HepG2 (cell line): ENCODE measurements around the gene CSNK1D. TPM values are rescaled to one million over a fixed set of nuclear protein-coding genes. Genes with fewer than 3 reads are reported as not detected.

Source experiments
- AGO1 ChIP-seq: fragments of 200-400 bp; formaldehyde crosslinking; IDR thresholded peaks from 2 replicates; pipeline ENCODE4 v1.6.1; 2017; ENCODE audit warnings: mild to moderate bottlenecking, low read depth, low read length, moderate library complexity; ENCODE audit not compliant: poor library complexity, severe bottlenecking
- ATF6 ChIP-seq: sonication (generic); formaldehyde crosslinking; conservative IDR thresholded peaks from 2 replicates; pipeline ENCODE4 v1.4.0; 2020; ENCODE audit warnings: missing genetic modification reagents
- CEBPZ ChIP-seq: IDR thresholded peaks from 2 replicates; pipeline ENCODE4 v1.6.1; 2012; ENCODE audit warnings: low read length, improper control_type of control experiment
- DNMT3B ChIP-seq: conservative IDR thresholded peaks from 2 replicates; pipeline ENCODE4 v1.6.1; 2016; ENCODE audit warnings: missing biosample characterization, control low read depth
- FOXO4 ChIP-seq: sonication (generic); formaldehyde crosslinking; conservative IDR thresholded peaks from 2 replicates; pipeline ENCODE4 v1.8.1; 2023; ENCODE audit warnings: missing genetic modification reagents
- IRF1 ChIP-seq: sonication (generic); formaldehyde crosslinking; IDR thresholded peaks from 2 replicates; pipeline ENCODE4 v1.4.0; 2020; ENCODE audit warnings: low read depth, mild to moderate bottlenecking, missing genetic modification reagents
- KMT2B ChIP-seq: IDR thresholded peaks from 2 replicates; pipeline ENCODE4 v1.6.1; 2016; ENCODE audit warnings: missing genetic modification reagents, missing compliant biosample characterization
- RARG ChIP-seq: sonication (generic); formaldehyde crosslinking; IDR thresholded peaks from 2 replicates; pipeline ENCODE4 v1.4.0; 2020; ENCODE audit warnings: low read depth, mild to moderate bottlenecking, missing genetic modification reagents
- TP53 ChIP-seq: sonication (generic); formaldehyde crosslinking; conservative IDR thresholded peaks from 2 replicates; pipeline ENCODE4 v1.4.0; 2020; ENCODE audit warnings: missing genetic modification reagents
- ZFP1 ChIP-seq: IDR thresholded peaks from 2 replicates; pipeline ENCODE4 v1.6.1; 2016
- ZFP37 ChIP-seq: sonication (generic); formaldehyde crosslinking; IDR thresholded peaks from 2 replicates; pipeline ENCODE4 v1.4.0; 2020; ENCODE audit warnings: missing genetic modification reagents, borderline replicate concordance
- ZNF660 ChIP-seq: sonication (generic); formaldehyde crosslinking; IDR thresholded peaks from 2 replicates; pipeline ENCODE4 v1.5.1; 2020; ENCODE audit warnings: mild to moderate bottlenecking, low read depth, missing genetic modification reagents, borderline replicate concordance
- ZNF740 ChIP-seq: sonication (generic); formaldehyde crosslinking; IDR thresholded peaks from 2 replicates; pipeline ENCODE4 v1.4.0; 2020; ENCODE audit warnings: missing genetic modification reagents
- ZSCAN20 ChIP-seq: sonication (generic); formaldehyde crosslinking; IDR thresholded peaks from 2 replicates; pipeline ENCODE4 v1.4.0; 2020; ENCODE audit warnings: missing genetic modification reagents, mild to moderate bottlenecking, borderline replicate concordance
- ZSCAN5A ChIP-seq: sonication (generic); formaldehyde crosslinking; IDR thresholded peaks from 2 replicates; pipeline ENCODE4 v1.8.0; 2022; ENCODE audit warnings: mild to moderate bottlenecking, missing genetic modification reagents, borderline replicate concordance
- polyA plus RNA-seq, 8 experiments: library from polyadenylated mRNA; depleted of rRNA in 3 of 8; stranded (reverse) in 7 of 8; unstranded in 1 of 8; fragments of >200 nt; fragmentation: Illumina TruSeq in 4 of 8; extraction: Trizol in 4 of 8; gene quantifications; 2 replicates each; pipeline versions ENCODE4 v1.2.1 to v1.2.3, GENCODE V29; 2011 to 2016; ENCODE audit warnings: low read depth in 4 of 8, missing spikeins in 1 of 8, mixed read lengths in 1 of 8; ENCODE audit not compliant: insufficient read depth in 1 of 8
- total RNA-seq, 5 experiments: library from RNA; depleted of rRNA; stranded (reverse); fragments of >200 nt; fragmentation: Illumina TruSeq; extraction: Trizol; gene quantifications; 2 replicates each; pipeline ENCODE4 v1.2.3, GENCODE V29; 2016; ENCODE audit warnings: low read depth in 1 of 5

CSNK1D gene
- total and polyA plus RNA-seq, 2 of the 13 experiments (the other 11 are each of a cell fraction or from before 2014, with no cell fraction given) = 31.5 to 128 TPM

- no peak for TF ChIP-seq CEBPZ
- no peak for TF ChIP-seq ZSCAN5A (CRISPR knock-in tag)
- TF ChIP-seq ATF6 = no peak
- no peak for TF ChIP-seq RARG
- 0 out of 2 replicates have a peak, but pooled peaks have one; percentile 32 for TF ChIP-seq IRF1 (CRISPR knock-in tag)
- TF ChIP-seq TP53 (CRISPR knock-in tag) = 0 out of 2 replicates have a peak, but pooled peaks have one; percentile 1
- TF ChIP-seq ZFP37 = no peak
- no peak; the same call in 1 of the 2 replicates for TF ChIP-seq ZSCAN20 (CRISPR knock-in tag)
- no peak for TF ChIP-seq KMT2B (CRISPR knock-in tag)
- TF ChIP-seq FOXO4 (CRISPR knock-in tag) = no peak
- no peak for TF ChIP-seq ZFP1 (CRISPR knock-in tag)
- peak; percentile 100 for TF ChIP-seq AGO1
- no peak for TF ChIP-seq ZNF660 (CRISPR knock-in tag)
- 0 out of 2 replicates have a peak, but pooled peaks have one; percentile 60 for TF ChIP-seq DNMT3B (CRISPR knock-in tag)
- TF ChIP-seq ZNF740 (CRISPR knock-in tag) = peak; percentile 99
These were observed 30.4 kb downstream of the CSNK1D start (continued) for GRCh38 chr17:82242977-82243647.
